Adrenal gland (tissue), 12 donors: ENCODE measurements around the gene SORBS1. TPM values are rescaled to one million over a fixed set of nuclear protein-coding genes. Genes with fewer than 3 reads are reported as not detected.
A peak's percentile ranks its signal among the peaks of the same experiment; 100 is the strongest.
"Not testable (repeated sequence)": the region's sequence is repeated elsewhere in the genome, so short reads cannot be mapped to it uniquely, and the experiment has no call there.

Experiments
- DNase-seq, 7 donors: peaks; one replicate each; pipeline ENCODE4 v3.0.0-alpha.2; 2019 to 2020
- H3K27ac ChIP-seq, 5 donors: fragments of 200-600 bp; sonication (generic) in 4 of 5; 1 replicate in 3 of 5; 2 replicates in 2 of 5; pipeline versions ENCODE4 v1.5.1 to v1.8.0; 2016 to 2020; ENCODE audit warnings: mild to moderate bottlenecking in 1 of 5
- H3K27me3 ChIP-seq: fragments of 200-600 bp; 2 replicates; pipeline ENCODE4 v1.8.0; 2021
- H3K36me3 ChIP-seq, 2 donors: fragments of 200-600 bp; replicated peaks in 1 of 2; 1 replicate in 1 of 2; 2 replicates in 1 of 2; pipeline versions ENCODE4 v1.5.1 to v1.8.0; 2018 to 2022
- H3K4me1 ChIP-seq, 2 donors: fragments of 200-600 bp; replicated peaks in 1 of 2; 1 replicate in 1 of 2; 2 replicates in 1 of 2; pipeline versions ENCODE4 v1.5.1 to v1.8.0; 2018 to 2021
- H3K4me3 ChIP-seq, 4 donors: fragments of 200-600 bp; sonication (generic) in 3 of 4; one replicate each; pipeline ENCODE4 v1.5.1; 2016 to 2018
- H3K9me3 ChIP-seq, 3 donors: fragments of 200-600 bp; sonication (generic) in 1 of 3; replicated peaks in 1 of 3; 1 replicate in 2 of 3; 2 replicates in 1 of 3; pipeline versions ENCODE4 v1.5.1 to v1.8.0; 2016 to 2021
- CTCF ChIP-seq, 6 experiments: fragments of 450-650 bp in 4 of 6; fragments of 200-600 bp in 2 of 6; sonication (generic) in 1 of 6; IDR thresholded peaks; 1 replicate in 5 of 6; 2 replicates in 1 of 6; pipeline versions ENCODE4 v1.5.1 to v1.8.0; 2016 to 2021; ENCODE audit warnings: antibody characterized with exemption in 6 of 6, mild to moderate bottlenecking in 2 of 6, moderate library complexity in 1 of 6
- POLR2A ChIP-seq, 2 donors: fragments of 450-650 bp; IDR thresholded peaks; one replicate each; pipeline ENCODE4 v1.6.1; 2017; ENCODE audit warnings: antibody characterized with exemption in 2 of 2, mild to moderate bottlenecking in 2 of 2, moderate library complexity in 1 of 2
- WGBS, 4 donors: extraction: QIAGEN DNeasy Blood & Tissue Kit in 2 of 4; methylation state at CpG; one replicate each; pipeline versions ENCODE4 v1.1.5 to v1.1.7; 2013 to 2017; 5-methylcytosine and 5-hydroxymethylcytosine counted together
- intact Hi-C, 2 donors: fragments of 100-400 bp; cut with DNase I; formaldehyde crosslinking; loops; one replicate each; pipeline versions ENCODE4 v1.14.1 to v1.15.0; 2022 to 2023
- polyA plus RNA-seq, 3 donors: library from polyadenylated mRNA; stranded (reverse); fragments of 200-250 nt in 2 of 3; fragments of 350-450 nt in 1 of 3; fragmentation: Illumina TruSeq in 1 of 3; extraction: RNeasy Lipid Tissue Mini Kit (QIAGEN cat#74804) in 1 of 3; gene quantifications; one replicate each; pipeline ENCODE4 v1.2.3, GENCODE V29; 2013 to 2014
- total RNA-seq, 9 donors: library from RNA; depleted of rRNA in 4 of 9; stranded (reverse); fragments of >200 nt in 4 of 9; fragments of 120-200 nt in 1 of 9; fragmentation: NEBNext Ultra II Directional in 1 of 9; extraction: Animal tissue kit (Norgen Biotek cat#: 25700) in 1 of 9; gene quantifications; one replicate each; pipeline versions ENCODE4 v1.1.0 to v1.2.4, GENCODE V29; 2013 to 2023
- donor health status: healthy with polysubstance abuse.
- donor health status: Bipolar disorder and iron deficiency.
- donor health status: DM: yes; HTN: yes; CAD: no.
- donor health status: DM: no; HTN: no; CAD: no.
- donor health status: DM: no; HTN: no; CAD: no.
- donor health status: DM: yes; HTN: yes; CAD: no.

SORBS1 gene
- total and polyA plus RNA-seq, 12 donors: 9.5 to 43.4 (median 19.0) TPM

GRCh38 chr10:95353123-95353522 lies 208.0 kb downstream of the SORBS1 start:
- Histone ChIP-seq H3K36me3 (no peaks in the 10 kb centered on the region), H3K4me1 (peaks cover 7 to 22% of the 10 kb centered on the region in 2 donors), H3K4me3 (no peak overlapping the region), H3K27ac (no peak overlapping the region), H3K27me3 (no peaks in the 10 kb centered on the region), H3K9me3 (no peaks in the 10 kb centered on the region)
- TF ChIP-seq CTCF (IDR thresholded peaks at IDR 0.05): no peak
- TF ChIP-seq POLR2A (IDR thresholded peaks at IDR 0.05): no peak
- intact Hi-C loops: no loop called here
- DNase-seq: no peak

- DNase-seq: no peak
- TF ChIP-seq CTCF (IDR thresholded peaks at IDR 0.05): no peak
- TF ChIP-seq POLR2A (IDR thresholded peaks at IDR 0.05): no peak
- Histone ChIP-seq H3K4me1 (peaks cover 7 to 22% of the 10 kb centered on the region in 2 donors), H3K36me3 (no peaks in the 10 kb centered on the region), H3K27ac (no peak overlapping the region), H3K9me3 (no peaks in the 10 kb centered on the region), H3K27me3 (no peaks in the 10 kb centered on the region), H3K4me3 (no peak overlapping the region)
- 88 to 95% (median 93%) methylated on average over 2 of the region's 2 CpGs for WGBS, 4 donors
- intact Hi-C loops: no loop called here
Observed at GRCh38 chr10:95352684-95353083, 208.5 kb downstream of the SORBS1 start.

- DNase-seq: peak in 1 of 7 donors; percentile 58
- TF ChIP-seq CTCF (IDR thresholded peaks at IDR 0.05) (no peak), POLR2A (IDR thresholded peaks at IDR 0.05) (no peak)
- no peak overlapping the region for H3K4me3 ChIP-seq
- H3K27ac ChIP-seq: peak overlapping the region in 4 of 5 donors; percentile 10 to 81 (median 40)
- H3K36me3 ChIP-seq: no peaks in the 10 kb centered on the region
- WGBS, 4 donors: 38 to 68% (median 51%) methylated on average over 2 of the region's 2 CpGs
- peaks cover 7 to 22% of the 10 kb centered on the region in 2 donors for H3K4me1 ChIP-seq
- no peaks in the 10 kb centered on the region for H3K9me3 ChIP-seq
- no peaks in the 10 kb centered on the region for H3K27me3 ChIP-seq
- intact Hi-C loops: no loop called here
Observed at GRCh38 chr10:95350830-95351228, 210.3 kb downstream of the SORBS1 start.

GRCh38 chr10:95350219-95350829 lies 210.8 kb downstream of the SORBS1 start:
- Histone ChIP-seq H3K27ac (peak overlapping the region in 4 of 5 donors; percentile 23 to 81 (median 40)), H3K4me3 (no peak overlapping the region), H3K27me3 (no peaks in the 10 kb centered on the region), H3K9me3 (no peaks in the 10 kb centered on the region), H3K36me3 (no peaks in the 10 kb centered on the region), H3K4me1 (peaks cover 7 to 22% of the 10 kb centered on the region in 2 donors)
- DNase-seq: peak in 5 of 7 donors; percentile 38 to 62 (median 54)
- TF ChIP-seq CTCF (IDR thresholded peaks at IDR 0.05) (peak in 1 of 6 experiments; percentile 11), POLR2A (IDR thresholded peaks at IDR 0.05) (no peak)
- WGBS, 4 donors: 28 to 42% (median 34%) methylated on average over 6 of the region's 6 CpGs
- intact Hi-C loops: no loop called here

GRCh38 chr10:95347402-95347766 lies 213.8 kb downstream of the SORBS1 start:
- H3K4me3 ChIP-seq, H3K27me3 ChIP-seq, H3K36me3 ChIP-seq, H3K9me3 ChIP-seq, DNase-seq, H3K27ac ChIP-seq: not testable (repeated sequence)
- 93 to 95% (median 94%) methylated on average over 7 of the region's 7 CpGs for WGBS, 4 donors
- intact Hi-C loops: loop anchor here in 1 of 2 donors (5.0 kb wide), 1 partner anchor 35 kb away; no protein-coding TSS in a partner anchor
- peaks cover 7 to 22% of the 10 kb centered on the region in 2 donors for H3K4me1 ChIP-seq
